Keratinocyte (primary cell): ENCODE measurements around the gene ZNF782. TPM values are rescaled to one million over a fixed set of nuclear protein-coding genes. Genes with fewer than 3 reads are reported as not detected.

Source experiments
- DNase-seq: peaks from one replicate; pipeline ENCODE4 v3.0.0-alpha.2; 2011; ENCODE audit warnings: low read depth, missing footprints, low spot score
- FAIRE-seq: peaks from 2 replicates; lab custom pipeline; 2011; peaks lifted over from hg19 to GRCh38; lab: Jason Lieb, UNC
- H2AFZ ChIP-seq: 2 replicates; pipeline ENCODE4 v1.6.0; 2012; ENCODE audit warnings: low read length, control low read depth, inconsistent platforms; ENCODE audit not compliant: control insufficient read depth
- H3K27ac ChIP-seq: 2 replicates; pipeline ENCODE4 v1.5.1; 2011; ENCODE audit warnings: low read length; ENCODE audit not compliant: control insufficient read depth, insufficient read depth
- H3K27me3 ChIP-seq: 3 replicates; pipeline ENCODE4 v1.6.0; 2011; ENCODE audit warnings: low read length; ENCODE audit not compliant: control insufficient read depth, insufficient read depth; ENCODE audit errors: extremely low read depth
- H3K36me3 ChIP-seq, 2 experiments: 2 replicates in 1 of 2; 3 replicates in 1 of 2; pipeline ENCODE4 v1.5.1; 2011; ENCODE audit warnings: low read length in 2 of 2, mild to moderate bottlenecking in 1 of 2; ENCODE audit not compliant: control insufficient read depth in 2 of 2, insufficient read depth in 2 of 2; ENCODE audit errors: extremely low read depth in 1 of 2
- H3K4me1 ChIP-seq: 3 replicates; pipeline ENCODE4 v1.5.1; 2011; ENCODE audit warnings: low read length; ENCODE audit not compliant: control insufficient read depth, insufficient read depth; ENCODE audit errors: extremely low read depth
- H3K4me2 ChIP-seq: 3 replicates; pipeline ENCODE4 v1.6.0; 2011; ENCODE audit warnings: low read depth, low read length; ENCODE audit not compliant: control insufficient read depth, insufficient read depth; ENCODE audit errors: extremely low read depth
- H3K4me3 ChIP-seq, 3 experiments: fragments of 200-600 bp in 1 of 3; sonication (generic) in 1 of 3; 2 replicates in 2 of 3; 3 replicates in 1 of 3; pipeline ENCODE4 v1.5.1; 2011 to 2016; ENCODE audit warnings: low read length in 3 of 3, mild to moderate bottlenecking in 3 of 3, control low read depth in 2 of 3, inconsistent platforms in 1 of 3, low read depth in 1 of 3, mixed read lengths in 1 of 3, mixed run types in 1 of 3, moderate library complexity in 1 of 3; ENCODE audit not compliant: control insufficient read depth in 2 of 3, insufficient read depth in 2 of 3; ENCODE audit errors: extremely low read depth in 1 of 3
- H3K79me2 ChIP-seq: 2 replicates; pipeline ENCODE4 v1.6.0; 2012; ENCODE audit warnings: low read length; ENCODE audit not compliant: control insufficient read depth, insufficient read depth
- H3K9ac ChIP-seq: 3 replicates; pipeline ENCODE4 v1.6.0; 2011; ENCODE audit warnings: low read length; ENCODE audit not compliant: control insufficient read depth, insufficient read depth; ENCODE audit errors: extremely low read depth
- H3K9me1 ChIP-seq: 3 replicates; pipeline ENCODE4 v1.6.0; 2011; ENCODE audit warnings: low read length; ENCODE audit not compliant: control insufficient read depth, insufficient read depth; ENCODE audit errors: extremely low read depth
- H3K9me3 ChIP-seq: 2 replicates; pipeline ENCODE4 v1.5.1; 2012; ENCODE audit warnings: low read depth, low read length; ENCODE audit not compliant: control insufficient read depth
- H4K20me1 ChIP-seq: 3 replicates; pipeline ENCODE4 v1.6.0; 2011; ENCODE audit warnings: low read length; ENCODE audit not compliant: control insufficient read depth, insufficient read depth; ENCODE audit errors: extremely low read depth
- CTCF ChIP-seq, 3 experiments: IDR thresholded peaks in 1 of 3; conservative IDR thresholded peaks in 1 of 3; optimal IDR thresholded peaks in 1 of 3; 2 replicates in 2 of 3; 3 replicates in 1 of 3; pipeline versions ENCODE3 to v1.5.1; 2011; ENCODE audit warnings: low read length in 3 of 3, mild to moderate bottlenecking in 3 of 3, moderate library complexity in 2 of 3, control low read depth in 1 of 3, inconsistent platforms in 1 of 3; ENCODE audit not compliant: insufficient read depth in 2 of 3; ENCODE audit errors: extremely low read depth in 1 of 3
- EZH2 ChIP-seq: IDR thresholded peaks from one replicate; pipeline ENCODE4 v1.6.1; 2012; ENCODE audit warnings: inconsistent platforms, mild to moderate bottlenecking, low read length, moderate library complexity
- dilution Hi-C: fragments of 300-500 bp; cut with MboI; formaldehyde crosslinking; loops from one replicate; pipeline ENCODE4 v1.7.0; 2020; ENCODE audit warnings: low sequenced_read_pairs; ENCODE audit not compliant: extremely low pct_ligation_motif_present
- polyA plus RNA-seq, 5 experiments: library from polyadenylated mRNA; depleted of rRNA in 3 of 5; stranded (reverse) in 3 of 5; stranded (forward) in 1 of 5; unstranded in 1 of 5; fragments of >200 nt; gene quantifications; 1 replicate in 1 of 5; 2 replicates in 3 of 5; 3 replicates in 1 of 5; pipeline versions ENCODE4 v1.2.1 to v1.2.3, GENCODE V29; 2011 to 2012; ENCODE audit warnings: missing spikeins in 2 of 5, low read depth in 1 of 5, low replicate concordance in 1 of 5

Gene ZNF782
- polyA plus RNA-seq, 1 donor (not counting 4 experiments of a cell fraction or from before 2014, with no cell fraction given), result 2.0 TPM

GRCh38 chr9:96781552-96781951, 72.8 kb downstream of the ZNF782 start:
- Histone ChIP-seq H4K20me1 (no peaks in the 10 kb centered on the region), H3K36me3 (no peaks in the 10 kb centered on the region), H3K27me3 (no peaks in the 10 kb centered on the region), H3K27ac (no peak overlapping the region), H3K9me1 (no peaks in the 10 kb centered on the region), H3K4me3 (no peak overlapping the region), H2AFZ (no peak overlapping the region), H3K4me1 (no peaks in the 10 kb centered on the region), H3K4me2 (no peak overlapping the region), H3K9me3 (no peaks in the 10 kb centered on the region), H3K9ac (no peak overlapping the region), H3K79me2 (peaks cover 3% of the 10 kb centered on the region)
- dilution Hi-C loops, result no loop called here
- TF ChIP-seq EZH2 (no peak), CTCF (optimal IDR thresholded peaks at IDR 0.05 in 1 of 3, IDR thresholded peaks at IDR 0.05 in 1 of 3, conservative IDR thresholded peaks at IDR 0.05 in 1 of 3; ENCODE audit: extremely low read depth in 1 of 3, insufficient read depth in 2 of 3, low read length in 3 of 3) (no peak)
- FAIRE-seq (no peak), DNase-seq (no peak)

- H3K4me1 ChIP-seq, result no peaks in the 10 kb centered on the region
- H3K4me2 ChIP-seq, result no peak overlapping the region
- H3K4me3 ChIP-seq, result no peak overlapping the region
- DNase-seq, result no peak
- H3K9ac ChIP-seq, result no peak overlapping the region
- no peak overlapping the region for H2AFZ ChIP-seq
- dilution Hi-C loops, result no loop called here
- no peaks in the 10 kb centered on the region for H3K27me3 ChIP-seq
- peaks cover 3% of the 10 kb centered on the region for H3K79me2 ChIP-seq
- no peak overlapping the region for H3K27ac ChIP-seq
- no peaks in the 10 kb centered on the region for H4K20me1 ChIP-seq
- TF ChIP-seq CTCF (optimal IDR thresholded peaks at IDR 0.05 in 1 of 3, IDR thresholded peaks at IDR 0.05 in 1 of 3, conservative IDR thresholded peaks at IDR 0.05 in 1 of 3; ENCODE audit: extremely low read depth in 1 of 3, insufficient read depth in 2 of 3, low read length in 3 of 3) (no peak), EZH2 (no peak)
- H3K9me1 ChIP-seq, result no peaks in the 10 kb centered on the region
- peaks cover 6 to 8% of the 10 kb centered on the region in 2 experiments for H3K36me3 ChIP-seq
- no peak for FAIRE-seq
- no peaks in the 10 kb centered on the region for H3K9me3 ChIP-seq
Measured at GRCh38 chr9:96779089-96779488, 75.2 kb downstream of the ZNF782 start.
